ENCODE results near the gene SERGEF.

SERGEF gene

DNA sequence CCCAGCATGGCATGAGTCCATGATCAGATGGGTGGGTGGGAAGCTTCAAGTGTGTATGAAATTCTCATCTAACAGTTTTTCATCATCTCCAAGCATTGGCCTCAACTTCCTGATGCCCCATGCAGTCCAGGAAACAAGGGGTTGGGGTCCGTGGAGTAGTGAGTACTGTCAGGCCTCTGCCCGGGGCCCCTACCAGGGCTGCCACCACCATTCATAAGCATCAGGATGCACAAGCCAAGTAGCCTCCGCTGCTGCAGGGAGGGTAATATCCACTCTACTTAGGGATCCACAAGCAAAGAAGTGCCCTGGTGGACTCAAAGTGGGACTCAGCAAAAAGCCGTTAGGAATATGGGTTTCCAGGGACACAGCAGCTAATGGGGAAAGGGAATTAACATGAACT is 229.0 kb downstream of the SERGEF start:
- no peak overlapping the region for H3K4me2 ChIP-seq (ENCODE audit: low read depth, low read length, poor library complexity, severe bottlenecking)
- TF ChIP-seq EZH2phosphoT487 (conservative IDR thresholded peaks at IDR 0.05; ENCODE audit: low read length), result no peak
- TF ChIP-seq, protein P1, sequence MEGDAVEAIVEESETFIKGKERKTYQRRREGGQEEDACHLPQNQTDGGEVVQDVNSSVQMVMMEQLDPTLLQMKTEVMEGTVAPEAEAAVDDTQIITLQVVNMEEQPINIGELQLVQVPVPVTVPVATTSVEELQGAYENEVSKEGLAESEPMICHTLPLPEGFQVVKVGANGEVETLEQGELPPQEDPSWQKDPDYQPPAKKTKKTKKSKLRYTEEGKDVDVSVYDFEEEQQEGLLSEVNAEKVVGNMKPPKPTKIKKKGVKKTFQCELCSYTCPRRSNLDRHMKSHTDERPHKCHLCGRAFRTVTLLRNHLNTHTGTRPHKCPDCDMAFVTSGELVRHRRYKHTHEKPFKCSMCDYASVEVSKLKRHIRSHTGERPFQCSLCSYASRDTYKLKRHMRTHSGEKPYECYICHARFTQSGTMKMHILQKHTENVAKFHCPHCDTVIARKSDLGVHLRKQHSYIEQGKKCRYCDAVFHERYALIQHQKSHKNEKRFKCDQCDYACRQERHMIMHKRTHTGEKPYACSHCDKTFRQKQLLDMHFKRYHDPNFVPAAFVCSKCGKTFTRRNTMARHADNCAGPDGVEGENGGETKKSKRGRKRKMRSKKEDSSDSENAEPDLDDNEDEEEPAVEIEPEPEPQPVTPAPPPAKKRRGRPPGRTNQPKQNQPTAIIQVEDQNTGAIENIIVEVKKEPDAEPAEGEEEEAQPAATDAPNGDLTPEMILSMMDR (IDR thresholded peaks at IDR 0.05; ENCODE audit: insufficient read depth, low read length, poor library complexity, severe bottlenecking), result no peak
- H3K4me3 ChIP-seq (ENCODE audit: insufficient read depth, low read length, poor library complexity, severe bottlenecking), result no peak overlapping the region
- H3K79me2 ChIP-seq (ENCODE audit: insufficient read depth, low read length), result no peaks in the 10 kb centered on the region
- no peaks in the 10 kb centered on the region for H3K9me2 ChIP-seq (replicated peaks; ENCODE audit: insufficient read depth, low read length)
- no peak overlapping the region for H3K27ac ChIP-seq (ENCODE audit: low read depth, low read length)
- H3K9me3 ChIP-seq (ENCODE audit: insufficient read depth, low read length), result no peaks in the 10 kb centered on the region
- no peaks in the 10 kb centered on the region for H3K36me3 ChIP-seq (ENCODE audit: low read length)
- no peaks in the 10 kb centered on the region for H3K27me3 ChIP-seq (ENCODE audit: low read length)
- H3K9ac ChIP-seq (ENCODE audit: low read length), result no peak overlapping the region
- H2AFZ ChIP-seq (ENCODE audit: low read depth, low read length, severe bottlenecking), result no peak overlapping the region
- H4K20me1 ChIP-seq (ENCODE audit: low read depth, low read length), result no peaks in the 10 kb centered on the region
- H3F3A ChIP-seq (ENCODE audit: insufficient read depth), result no peaks in the 10 kb centered on the region

DNA sequence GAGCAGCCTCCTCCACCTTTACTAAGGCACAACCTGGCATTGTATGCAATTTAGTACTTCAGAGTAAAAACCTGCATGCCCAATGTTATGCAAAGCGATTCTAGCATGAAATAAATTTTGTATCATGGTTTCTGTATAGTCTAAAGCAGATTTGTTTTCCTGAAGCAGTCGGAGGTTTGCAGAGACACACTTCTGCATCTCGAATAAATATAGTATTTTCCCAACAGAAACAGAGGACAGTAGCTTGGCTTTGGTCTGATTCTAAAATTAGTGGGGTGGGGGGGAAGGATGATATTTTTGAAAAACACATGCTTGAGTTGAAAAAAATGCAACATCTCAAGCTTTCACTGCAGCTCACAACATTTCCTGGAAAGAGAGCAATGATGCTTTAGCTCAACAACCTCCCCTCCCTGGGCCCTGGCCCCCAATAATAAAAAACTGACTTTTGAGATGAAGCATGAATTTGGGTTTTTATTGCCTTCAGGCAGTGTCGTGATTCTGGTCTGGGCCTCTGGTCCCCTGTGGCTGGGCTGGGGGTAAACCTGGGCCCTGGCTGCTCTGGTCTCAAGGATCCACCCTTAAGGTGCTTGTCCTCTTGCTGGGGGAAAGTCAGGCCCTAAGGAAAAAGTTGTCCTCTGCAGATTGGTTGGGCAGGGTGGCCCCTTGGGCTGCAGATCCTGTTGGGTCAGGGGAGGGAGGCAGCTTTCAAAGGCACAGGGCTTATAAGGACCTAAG is 230.1 kb downstream of the SERGEF start:
- no peaks in the 10 kb centered on the region for H3K9me3 ChIP-seq (ENCODE audit: insufficient read depth, low read length)
- no peak overlapping the region for H2AFZ ChIP-seq (ENCODE audit: low read depth, low read length, severe bottlenecking)
- H3F3A ChIP-seq (ENCODE audit: insufficient read depth), result no peaks in the 10 kb centered on the region
- no peaks in the 10 kb centered on the region for H3K9me2 ChIP-seq (replicated peaks; ENCODE audit: insufficient read depth, low read length)
- no peak overlapping the region for H3K9ac ChIP-seq (ENCODE audit: low read length)
- no peaks in the 10 kb centered on the region for H4K20me1 ChIP-seq (ENCODE audit: low read depth, low read length)
- H3K36me3 ChIP-seq (ENCODE audit: low read length), result no peaks in the 10 kb centered on the region
- H3K27me3 ChIP-seq (ENCODE audit: low read length), result no peaks in the 10 kb centered on the region
- TF ChIP-seq, protein P1 (IDR thresholded peaks at IDR 0.05; ENCODE audit: insufficient read depth, low read length, poor library complexity, severe bottlenecking), result no peak
- TF ChIP-seq EZH2phosphoT487 (conservative IDR thresholded peaks at IDR 0.05; ENCODE audit: low read length), result no peak
- H3K27ac ChIP-seq (ENCODE audit: low read depth, low read length), result no peak overlapping the region
- no peaks in the 10 kb centered on the region for H3K79me2 ChIP-seq (ENCODE audit: insufficient read depth, low read length)
- H3K4me3 ChIP-seq (ENCODE audit: insufficient read depth, low read length, poor library complexity, severe bottlenecking), result no peak overlapping the region
- H3K4me2 ChIP-seq (ENCODE audit: low read depth, low read length, poor library complexity, severe bottlenecking), result no peak overlapping the region

DNA sequence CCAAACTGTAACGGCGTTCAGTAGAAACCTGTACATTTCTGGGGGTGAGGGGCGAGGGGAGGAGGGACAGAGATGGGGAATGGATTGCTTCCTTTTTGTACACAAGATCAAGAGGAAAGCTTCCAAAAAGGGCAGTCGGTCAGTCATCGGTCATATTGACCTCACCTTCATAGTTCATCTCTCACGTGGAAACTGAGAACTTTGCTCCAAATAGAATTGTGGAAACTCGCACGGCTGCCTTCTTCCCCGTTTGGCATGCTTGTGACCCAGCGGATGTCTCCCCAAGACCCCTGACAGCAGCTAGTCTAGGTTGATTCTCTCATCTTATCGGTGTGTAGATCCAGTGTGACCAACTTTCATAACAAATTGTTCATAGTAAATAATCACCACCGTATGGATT is 230.7 kb downstream of the SERGEF start:
- Histone ChIP-seq H3K9ac (ENCODE audit: low read length) (no peak overlapping the region), H3K36me3 (ENCODE audit: low read length) (no peaks in the 10 kb centered on the region), H3F3A (ENCODE audit: insufficient read depth) (no peaks in the 10 kb centered on the region), H3K9me3 (ENCODE audit: insufficient read depth, low read length) (no peaks in the 10 kb centered on the region), H3K4me2 (ENCODE audit: low read depth, low read length, poor library complexity, severe bottlenecking) (no peak overlapping the region), H3K4me3 (ENCODE audit: insufficient read depth, low read length, poor library complexity, severe bottlenecking) (no peak overlapping the region), H2AFZ (ENCODE audit: low read depth, low read length, severe bottlenecking) (no peak overlapping the region), H3K9me2 (replicated peaks; ENCODE audit: insufficient read depth, low read length) (no peaks in the 10 kb centered on the region), H3K79me2 (ENCODE audit: insufficient read depth, low read length) (no peaks in the 10 kb centered on the region), H3K27ac (ENCODE audit: low read depth, low read length) (no peak overlapping the region), H4K20me1 (ENCODE audit: low read depth, low read length) (no peaks in the 10 kb centered on the region), H3K27me3 (ENCODE audit: low read length) (no peaks in the 10 kb centered on the region)
- no peak for TF ChIP-seq EZH2phosphoT487 (conservative IDR thresholded peaks at IDR 0.05; ENCODE audit: low read length)
- TF ChIP-seq, protein P1 (IDR thresholded peaks at IDR 0.05; ENCODE audit: insufficient read depth, low read length, poor library complexity, severe bottlenecking), result no peak
